GM18907 (cell line): ENCODE results near the gene AGPAT2.

Source experiments
- ATAC-seq: cut with Tn5 transposase; IDR thresholded peaks from one replicate; pipeline ENCODE4 v1.9.1; 2021; ENCODE audit warnings: mild to moderate bottlenecking, moderate library complexity; ENCODE audit not compliant: unreplicated experiment

The AGPAT2 gene

GRCh38 chr9:136690104-136690805, 3.0 kb upstream of the AGPAT2 start:
- no peak for ATAC-seq

DNA sequence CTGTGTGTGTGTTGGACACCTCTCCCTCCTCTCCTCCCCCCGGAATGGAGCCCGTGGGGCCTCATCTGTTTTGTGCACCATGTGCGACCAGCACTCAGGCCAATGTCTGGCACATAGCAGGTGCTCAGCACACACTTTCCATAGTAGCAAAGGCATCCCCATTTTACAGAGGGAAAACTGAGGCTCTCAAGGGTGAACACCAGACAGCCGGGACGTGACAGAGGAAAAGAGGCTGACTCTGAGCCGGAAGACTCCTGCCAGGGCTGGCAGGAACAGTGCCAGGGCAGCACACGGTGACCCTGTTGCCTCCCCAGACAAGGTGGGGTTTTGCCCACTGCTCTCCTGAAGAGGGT, 1.8 kb upstream of the AGPAT2 start:
- ATAC-seq = no peak

DNA sequence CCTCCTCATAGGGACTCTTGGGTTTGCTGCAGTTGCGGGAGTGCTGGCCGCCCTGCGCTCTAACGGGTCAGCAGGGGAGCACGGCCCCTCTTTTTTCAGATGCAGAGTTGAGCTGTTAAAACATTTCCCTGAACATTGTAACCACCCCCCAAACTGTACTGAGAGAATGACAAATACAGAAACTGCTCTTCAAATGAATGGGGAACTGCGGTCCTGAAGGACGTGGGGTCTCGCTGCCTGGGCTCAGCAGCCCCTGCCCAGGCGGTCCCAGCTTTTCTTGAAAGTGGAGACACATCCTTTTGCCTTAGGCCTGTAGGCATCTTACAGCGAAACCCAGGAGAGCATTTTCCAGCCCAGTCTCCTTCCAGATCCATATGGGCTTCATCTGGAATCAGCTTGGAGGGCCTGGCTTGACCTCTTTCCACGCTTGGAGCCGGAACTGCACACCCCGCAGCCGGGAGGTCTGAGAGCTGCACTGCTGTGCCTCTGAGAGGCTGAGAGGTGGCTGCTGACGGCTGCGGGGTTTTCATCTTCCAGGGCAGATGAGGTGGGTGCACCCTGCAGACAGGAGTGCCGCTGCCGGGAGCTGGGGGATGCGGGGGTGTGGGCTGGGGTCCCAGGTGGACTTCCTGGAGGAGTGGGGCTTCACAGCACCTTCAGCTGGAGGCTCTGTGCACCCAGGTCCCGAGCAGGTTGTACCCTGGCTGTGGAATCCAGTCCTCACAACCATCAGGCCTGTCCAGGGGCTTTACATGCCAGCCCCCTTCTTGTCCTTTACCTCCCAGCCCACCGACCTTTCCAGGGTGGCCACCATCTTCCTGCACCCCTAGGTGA, 1.2 kb upstream of the AGPAT2 start:
- no peak for ATAC-seq

- no peak for ATAC-seq
Measured at GRCh38 chr9:136687721-136688223, 515 bp upstream of the AGPAT2 start.

DNA sequence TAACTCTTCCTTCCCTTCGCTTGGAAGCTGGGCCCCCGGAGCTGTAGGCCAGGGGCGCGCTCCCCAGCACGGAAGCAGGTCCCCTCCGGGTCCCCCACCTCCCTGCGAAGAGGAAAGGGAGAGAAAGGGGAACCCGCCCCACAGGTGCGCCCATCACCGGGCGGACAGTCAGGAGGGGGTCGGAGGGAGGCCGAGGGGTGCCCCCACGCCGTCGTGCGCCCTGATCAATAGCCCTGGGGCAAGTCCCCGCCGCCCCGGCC, 793 bp downstream of the AGPAT2 start:
- ATAC-seq = no peak

DNA sequence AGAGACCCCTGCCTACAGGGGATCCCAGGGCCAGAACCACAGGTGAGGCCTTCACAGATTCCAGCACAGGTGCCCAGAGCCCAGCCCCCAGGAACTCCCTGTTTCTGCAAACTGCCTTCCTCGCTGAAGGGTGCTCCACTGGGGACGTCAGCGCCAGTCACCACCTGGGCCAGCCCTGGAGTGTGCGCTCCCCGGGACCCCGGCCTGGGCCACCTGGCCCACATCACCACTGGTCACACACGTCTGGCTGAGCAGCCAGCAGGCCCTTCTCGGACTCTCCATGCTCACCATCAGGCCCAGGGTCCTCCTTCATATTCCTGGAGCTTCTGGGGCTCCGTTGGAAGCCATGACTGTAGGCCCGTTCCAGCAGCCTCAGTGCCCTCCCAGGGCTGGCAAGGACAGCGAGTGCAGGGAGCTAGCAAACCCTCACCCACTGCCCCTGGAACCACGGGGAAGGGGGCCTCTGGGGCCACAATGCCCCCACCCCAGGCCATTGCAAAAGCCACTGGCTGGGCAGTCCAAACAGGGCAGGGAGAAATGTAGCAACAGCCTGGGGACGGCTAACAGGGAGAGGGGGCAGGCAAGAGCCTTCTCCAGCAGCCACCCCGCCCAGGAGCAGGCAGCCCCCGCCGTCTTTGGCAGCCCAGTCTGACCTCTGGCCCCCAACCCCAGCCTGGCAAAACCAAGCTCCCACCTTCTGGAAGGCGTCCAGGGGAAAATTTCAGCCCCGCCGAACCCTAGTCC, 1.3 kb downstream of the AGPAT2 start:
- ATAC-seq = no peak

- no peak for ATAC-seq
Measured at GRCh38 chr9:136685216-136685615, 2.0 kb downstream of the AGPAT2 start.

- no peak for ATAC-seq
Measured at GRCh38 chr9:136684799-136685198, 2.5 kb downstream of the AGPAT2 start.

- no peak for ATAC-seq
Measured at GRCh38 chr9:136684339-136684738, 2.9 kb downstream of the AGPAT2 start.

DNA sequence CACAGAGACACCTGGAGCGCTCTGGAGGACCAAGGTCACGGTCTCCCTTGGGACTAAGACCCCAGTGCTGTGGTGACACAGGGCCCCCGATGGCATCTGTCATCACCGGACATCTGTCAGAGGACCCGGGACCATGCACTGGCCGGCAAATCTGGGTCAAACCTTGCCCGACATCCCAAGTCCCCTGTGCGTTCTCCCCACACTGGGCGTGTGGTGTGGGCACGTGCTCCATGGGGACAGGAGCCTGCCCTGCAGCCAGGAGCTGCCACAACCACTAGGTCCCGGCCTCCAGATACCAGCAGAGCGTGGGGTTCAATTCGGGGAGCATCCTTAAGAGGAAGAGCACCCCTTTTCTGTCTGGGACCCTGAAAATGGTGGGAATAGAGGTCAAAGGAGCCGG, 3.5 kb downstream of the AGPAT2 start:
- no peak for ATAC-seq

DNA sequence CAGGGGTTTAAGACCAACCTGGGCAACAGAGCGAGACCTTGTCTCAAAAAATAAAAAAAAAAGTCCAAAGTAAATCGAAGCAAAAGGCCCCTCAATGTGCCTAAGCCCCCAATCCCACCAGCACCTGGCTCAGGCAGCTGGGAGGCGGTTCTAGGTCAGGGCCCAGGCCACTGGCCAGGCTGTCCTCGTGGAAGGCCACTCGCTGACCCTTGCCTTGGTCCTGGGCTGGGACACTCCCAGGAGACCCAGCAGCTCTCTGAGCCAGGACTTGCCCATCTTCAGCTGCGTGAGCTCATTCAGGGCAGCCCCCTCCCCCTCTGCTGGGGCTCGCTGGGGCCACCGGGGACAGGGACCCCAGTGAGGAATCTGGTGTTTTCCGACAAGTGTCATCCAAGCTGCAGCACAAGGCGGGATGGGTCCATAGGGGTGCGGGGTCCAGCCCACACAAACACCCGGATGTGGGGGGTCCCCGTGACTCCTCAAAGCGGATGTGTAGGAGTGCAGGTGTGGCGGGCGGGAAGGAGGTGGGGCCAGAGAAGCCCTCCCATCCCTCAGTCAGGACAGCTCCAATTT, 4.0 kb downstream of the AGPAT2 start:
- no peak for ATAC-seq

DNA sequence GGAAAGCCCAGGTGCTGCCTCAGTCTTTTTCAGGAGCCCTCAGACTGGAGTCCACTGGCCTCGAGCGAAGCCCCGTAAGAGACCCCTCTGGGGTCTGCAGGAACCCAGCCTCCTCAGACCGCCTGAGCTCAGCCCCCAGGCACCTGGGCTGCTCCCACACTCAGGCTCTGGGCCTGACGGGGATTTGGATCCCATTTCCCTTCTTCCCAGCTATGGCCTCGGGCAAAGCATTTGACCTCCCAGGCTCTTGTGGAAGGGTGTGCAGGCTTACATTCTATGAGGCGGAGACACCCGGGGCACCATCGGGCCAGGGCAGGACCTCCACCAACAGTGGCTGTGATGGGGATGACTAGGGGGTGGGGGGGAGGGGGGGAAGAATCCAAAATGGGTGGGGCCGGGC, 4.5 kb downstream of the AGPAT2 start:
- ATAC-seq = no peak

- ATAC-seq = no peak
Measured at GRCh38 chr9:136681945-136682699, 5.1 kb downstream of the AGPAT2 start.

DNA sequence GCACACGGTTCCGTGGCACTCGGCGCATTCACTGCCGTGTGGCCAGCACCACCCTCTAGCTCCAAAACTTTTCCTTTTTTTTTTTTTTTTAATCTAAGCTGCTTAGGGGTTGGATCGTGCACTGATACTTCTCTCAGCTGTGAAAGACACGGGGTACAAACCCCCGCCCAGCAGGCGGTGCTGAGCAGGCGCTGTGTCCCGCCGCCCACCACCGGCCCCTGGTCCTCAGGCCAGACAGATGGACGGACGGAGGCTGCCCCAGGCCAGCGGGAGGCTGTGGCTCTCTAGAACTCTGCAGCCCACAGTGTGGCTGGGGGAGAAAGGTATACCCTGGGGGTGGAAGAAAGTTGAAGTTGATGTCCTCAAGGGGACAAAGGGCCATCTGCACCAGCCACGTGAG, 6.2 kb downstream of the AGPAT2 start:
- ATAC-seq = no peak

DNA sequence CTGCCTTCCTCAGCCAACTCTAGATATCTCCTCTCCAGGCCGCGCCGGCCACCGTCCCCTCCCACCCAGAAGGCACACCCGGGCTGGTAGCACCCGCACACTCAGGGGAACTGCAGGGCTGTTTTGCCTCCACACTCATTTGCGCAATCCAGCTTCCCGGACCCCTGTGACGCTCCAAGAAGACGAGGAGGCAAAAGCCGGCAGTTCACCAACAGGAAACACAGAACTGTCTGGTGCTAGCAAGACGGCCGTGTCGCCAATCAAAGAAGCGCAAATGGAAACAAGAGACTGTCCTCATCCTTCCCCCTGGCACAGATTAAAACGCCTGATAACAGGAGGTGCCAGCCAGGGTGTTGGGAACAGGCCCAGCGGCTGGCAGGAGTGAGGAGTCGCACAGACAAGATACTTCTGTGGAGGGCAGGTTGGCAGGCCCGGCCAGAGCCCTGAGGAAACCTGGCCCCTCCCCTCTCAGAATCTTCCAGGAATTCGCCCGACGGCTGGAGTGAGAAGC, 7.8 kb downstream of the AGPAT2 start:
- no peak for ATAC-seq

GRCh38 chr9:136678624-136679023, 8.6 kb downstream of the AGPAT2 start:
- ATAC-seq = no peak

DNA sequence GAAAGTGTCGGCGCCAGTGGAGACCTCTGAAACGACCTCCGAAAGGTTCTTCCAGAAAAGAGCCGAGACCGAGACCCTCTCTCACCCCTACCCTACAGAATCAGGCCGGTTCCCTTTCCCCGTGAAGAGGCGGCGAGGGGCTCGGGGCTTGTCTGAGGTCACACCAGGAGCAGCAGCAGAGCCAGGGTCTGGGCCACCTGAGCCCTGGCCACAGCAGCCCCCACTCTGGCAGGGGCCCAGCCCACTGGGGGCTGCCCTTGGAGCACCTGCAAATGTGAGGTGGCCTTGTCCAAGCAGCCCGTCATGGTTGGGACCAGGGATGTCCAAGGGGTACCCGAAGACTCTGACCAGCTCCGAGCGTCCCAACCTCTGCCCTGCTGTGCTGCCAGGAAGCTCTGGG, 9.2 kb downstream of the AGPAT2 start:
- ATAC-seq = no peak

DNA sequence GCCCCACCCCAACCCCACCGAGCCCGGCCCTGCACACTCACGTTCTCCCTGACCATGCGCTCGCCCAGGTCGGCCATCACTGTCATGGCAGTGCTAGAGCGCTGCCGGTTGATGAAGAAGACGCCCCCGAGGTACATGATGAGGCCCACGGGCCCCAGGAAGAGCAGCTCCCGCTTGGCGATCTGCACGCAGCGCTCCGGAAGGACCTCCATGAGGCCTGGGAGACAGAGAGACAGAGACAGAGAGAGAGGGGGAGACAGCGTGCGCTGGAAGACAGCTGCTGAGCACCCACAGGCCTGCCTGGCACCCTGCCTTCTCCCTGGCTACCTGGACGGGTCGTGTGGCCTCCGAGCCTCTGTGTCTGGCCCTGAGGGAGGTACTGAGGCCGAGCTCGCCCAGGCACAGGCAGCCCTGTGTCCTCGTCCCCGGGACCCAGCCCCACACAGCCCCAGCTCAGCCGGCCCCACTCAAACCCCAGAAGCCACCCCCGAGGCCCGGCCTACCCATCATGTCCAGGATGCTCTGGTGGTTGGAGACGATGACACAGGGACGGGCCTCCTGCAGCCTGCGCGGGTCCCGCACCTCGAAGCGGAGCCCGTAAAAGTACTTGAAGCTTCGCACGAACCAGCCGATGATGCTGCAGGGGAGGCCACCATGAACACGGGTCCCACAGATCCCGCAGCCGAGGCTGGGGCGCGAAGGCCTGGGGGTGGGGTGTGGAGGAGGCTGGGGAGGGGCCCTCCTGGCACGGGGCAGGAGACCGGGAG, 10.2 kb downstream of the AGPAT2 start:
- ATAC-seq = no peak

GRCh38 chr9:136676297-136676794, 10.9 kb downstream of the AGPAT2 start:
- ATAC-seq = no peak
